SU-DHL-6 (cell line): ENCODE results near the gene C12orf75.

Experiments
- CTCF ChIP-seq: fragments of 200-600 bp; sonication (generic); IDR thresholded peaks from one replicate; pipeline ENCODE4 v1.5.1; 2017; ENCODE audit warnings: antibody characterized with exemption, mild to moderate bottlenecking, low read length, moderate library complexity; ENCODE audit not compliant: insufficient read depth, poor library complexity, severe bottlenecking
- EZH2phosphoT487 ChIP-seq: fragments of 200-600 bp; sonication (generic), shearing (Covaris generic); conservative IDR thresholded peaks from 2 replicates; pipeline ENCODE4 v1.6.1; 2018; ENCODE audit warnings: mild to moderate bottlenecking, antibody characterized with exemption, low read length, moderate library complexity, mixed read lengths

DNA sequence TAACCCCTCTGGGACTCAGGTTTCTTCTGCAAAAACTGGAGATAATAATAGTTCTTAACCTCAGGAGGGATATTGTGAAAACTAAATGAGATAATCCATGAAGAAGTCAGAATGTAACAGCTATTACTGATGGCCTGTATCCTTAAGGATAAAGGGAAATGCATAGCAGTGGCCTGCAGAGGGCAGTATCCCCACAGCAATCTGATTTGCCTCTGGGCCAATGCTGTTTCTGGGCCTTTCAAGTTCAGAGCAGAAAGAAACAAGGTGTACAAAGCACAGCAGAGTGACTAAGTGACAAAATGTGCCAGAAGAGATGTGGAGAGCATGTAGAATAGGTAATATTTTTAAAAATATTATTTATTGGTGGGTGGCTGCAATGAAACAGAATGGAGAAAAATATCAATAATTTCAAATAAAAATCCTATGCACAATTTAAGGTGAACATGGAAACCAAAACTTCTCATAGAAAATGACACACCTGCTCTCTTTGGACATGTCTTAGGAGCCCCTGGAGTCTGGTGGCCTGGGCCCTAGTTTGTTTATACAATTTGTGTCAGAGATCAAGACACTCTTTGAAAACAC, 90.3 kb downstream of the C12orf75 start:
- peak; percentile 91 for TF ChIP-seq CTCF
- TF ChIP-seq EZH2phosphoT487 = no peak
